H9 (cell line): ENCODE results near the gene PDE8A. TPM values are rescaled to one million over a fixed set of nuclear protein-coding genes. Genes with fewer than 3 reads are reported as not detected.

Source experiments
- DNase-seq: peaks from one replicate; pipeline ENCODE4 v3.0.0-alpha.2; 2017
- H2AFZ ChIP-seq: one replicate; pipeline ENCODE4 v1.6.1; 2013; ENCODE audit warnings: mild to moderate bottlenecking, low read length, control low read depth, moderate library complexity
- H2AK5ac ChIP-seq: 2 replicates; pipeline ENCODE4 v1.6.1; 2013; ENCODE audit warnings: low read length, control low read depth, mixed read lengths; ENCODE audit not compliant: insufficient read length
- H2BK120ac ChIP-seq: one replicate; pipeline ENCODE4 v1.6.1; 2013; ENCODE audit warnings: low read depth, mild to moderate bottlenecking, low read length, control low read depth, inconsistent platforms; ENCODE audit not compliant: poor library complexity, severe bottlenecking
- H2BK12ac ChIP-seq: 2 replicates; pipeline ENCODE4 v1.6.1; 2013; ENCODE audit warnings: low read length, control low read depth, mixed read lengths, low read depth; ENCODE audit not compliant: insufficient read length
- H2BK15ac ChIP-seq: 2 replicates; pipeline ENCODE4 v1.6.1; 2013; ENCODE audit warnings: low read depth, low read length, control low read depth
- H2BK20ac ChIP-seq: one replicate; pipeline ENCODE4 v1.6.1; 2013; ENCODE audit warnings: low read depth, mild to moderate bottlenecking, low read length, control low read depth, inconsistent platforms; ENCODE audit not compliant: poor library complexity, severe bottlenecking
- H2BK5ac ChIP-seq: 2 replicates; pipeline ENCODE4 v1.6.1; 2013; ENCODE audit warnings: low read length, control low read depth, mixed read lengths; ENCODE audit not compliant: insufficient read length
- H3K14ac ChIP-seq: 2 replicates; pipeline ENCODE4 v1.6.1; 2013; ENCODE audit warnings: low read length, control low read depth; ENCODE audit not compliant: insufficient read depth
- H3K18ac ChIP-seq: 2 replicates; pipeline ENCODE4 v1.6.1; 2013; ENCODE audit warnings: low read depth, mild to moderate bottlenecking, mixed read lengths, low read length, control low read depth; ENCODE audit not compliant: insufficient read length
- H3K23ac ChIP-seq: 2 replicates; pipeline ENCODE4 v1.6.1; 2013; ENCODE audit warnings: low read length, control low read depth, mixed read lengths, low read depth; ENCODE audit not compliant: insufficient read length
- H3K23me2 ChIP-seq: 2 replicates; pipeline ENCODE4 v1.6.1; 2013; ENCODE audit warnings: low read depth, mild to moderate bottlenecking, mixed read lengths, low read length, control low read depth; ENCODE audit not compliant: insufficient read length, poor library complexity, severe bottlenecking
- H3K27ac ChIP-seq: 2 replicates; pipeline ENCODE4 v1.5.1; 2013; ENCODE audit warnings: low read length, control low read depth, mixed read lengths, low read depth; ENCODE audit not compliant: insufficient read length
- H3K27me3 ChIP-seq: 2 replicates; pipeline ENCODE4 v1.6.1; 2013; ENCODE audit warnings: low read length, control low read depth, inconsistent platforms; ENCODE audit not compliant: insufficient read depth
- H3K4ac ChIP-seq: 2 replicates; pipeline ENCODE4 v1.6.1; 2013; ENCODE audit warnings: low read depth, mild to moderate bottlenecking, control low read depth, inconsistent platforms, low read length, moderate library complexity
- H3K4me1 ChIP-seq: 2 replicates; pipeline ENCODE4 v1.6.1; 2013; ENCODE audit warnings: low read length, control low read depth, inconsistent platforms; ENCODE audit not compliant: insufficient read depth
- H3K4me2 ChIP-seq: 2 replicates; pipeline ENCODE4 v1.6.1; 2013; ENCODE audit warnings: low read length, control low read depth, mixed read lengths; ENCODE audit not compliant: insufficient read length, insufficient read depth
- H3K56ac ChIP-seq: 2 replicates; pipeline ENCODE4 v1.6.1; 2013; ENCODE audit warnings: low read depth, mild to moderate bottlenecking, mixed read lengths, low read length, control low read depth; ENCODE audit not compliant: insufficient read length
- H3K79me1 ChIP-seq: 2 replicates; pipeline ENCODE4 v1.6.1; 2013; ENCODE audit warnings: low read depth, mild to moderate bottlenecking, moderate library complexity, low read length, control low read depth, inconsistent platforms; ENCODE audit not compliant: insufficient read depth, poor library complexity, severe bottlenecking
- H3K79me2 ChIP-seq: 2 replicates; pipeline ENCODE4 v1.6.1; 2013; ENCODE audit warnings: low read length, control low read depth, inconsistent platforms; ENCODE audit not compliant: insufficient read depth
- H3K9ac ChIP-seq: 2 replicates; pipeline ENCODE4 v1.6.1; 2013; ENCODE audit warnings: low read length, control low read depth, mixed read lengths; ENCODE audit not compliant: insufficient read length; ENCODE audit errors: extremely low read depth
- H3K9me3 ChIP-seq: one replicate; pipeline ENCODE4 v1.6.1; 2013; ENCODE audit warnings: low read depth, low read length, inconsistent platforms; ENCODE audit not compliant: control insufficient read depth
- H3T11ph ChIP-seq: one replicate; pipeline ENCODE4 v1.6.1; 2013; ENCODE audit warnings: mild to moderate bottlenecking, low read length, control low read depth, inconsistent platforms
- H4K20me1 ChIP-seq: one replicate; pipeline ENCODE4 v1.6.1; 2013; ENCODE audit not compliant: control insufficient read depth, insufficient read length, insufficient read depth
- H4K5ac ChIP-seq: 2 replicates; pipeline ENCODE4 v1.6.1; 2013; ENCODE audit warnings: low read depth, mild to moderate bottlenecking, mixed read lengths, low read length, control low read depth; ENCODE audit not compliant: insufficient read length
- H4K8ac ChIP-seq: replicated peaks from 2 replicates; pipeline ENCODE4 v1.6.1; 2013; ENCODE audit warnings: low read length, control low read depth, mixed read lengths, low read depth; ENCODE audit not compliant: insufficient read length
- H4K91ac ChIP-seq: 2 replicates; pipeline ENCODE4 v1.6.1; 2013; ENCODE audit warnings: low read depth, mild to moderate bottlenecking, moderate library complexity, mixed read lengths, low read length, control low read depth; ENCODE audit not compliant: insufficient read length
- H3K27ac Mint-ChIP-seq, 3 experiments: 2 replicates in 2 of 3; 3 replicates in 1 of 3; pipeline ENCODE4 v1.8.0; 2020 to 2021; ENCODE audit warnings: mixed read lengths in 3 of 3, mild to moderate bottlenecking in 1 of 3, moderate library complexity in 1 of 3
- H3K27me3 Mint-ChIP-seq: 2 replicates; pipeline ENCODE4 v1.8.0; 2021; ENCODE audit warnings: low read depth, mild to moderate bottlenecking, moderate library complexity, mixed read lengths
- H3K36me3 Mint-ChIP-seq, 3 experiments: 2 replicates in 2 of 3; 3 replicates in 1 of 3; pipeline ENCODE4 v1.8.0; 2020 to 2021; ENCODE audit warnings: low read depth in 3 of 3, mixed read lengths in 3 of 3; ENCODE audit not compliant: insufficient read depth in 1 of 3
- H3K4me1 Mint-ChIP-seq, 2 experiments: 2 replicates each; pipeline ENCODE4 v1.8.0; 2020; ENCODE audit warnings: mixed read lengths in 2 of 2
- H3K4me3 Mint-ChIP-seq, 2 experiments: 2 replicates in 1 of 2; 3 replicates in 1 of 2; pipeline ENCODE4 v1.8.0; 2020 to 2021; ENCODE audit warnings: mild to moderate bottlenecking in 2 of 2, mixed read lengths in 2 of 2, moderate library complexity in 1 of 2
- H3K9me3 Mint-ChIP-seq, 2 experiments: 2 replicates in 1 of 2; 3 replicates in 1 of 2; pipeline ENCODE4 v1.8.0; 2020; ENCODE audit warnings: mild to moderate bottlenecking in 2 of 2, mixed read lengths in 2 of 2, moderate library complexity in 1 of 2
- WGBS: extraction: QIAGEN DNeasy Blood & Tissue Kit; methylation state at CpG from one replicate; pipeline ENCODE4 v1.1.7; 2013; ENCODE audit warnings: missing lambda C conversion rate, low lambda C conversion rate, mixed read lengths; ENCODE audit not compliant: insufficient read length; ENCODE audit errors: extremely low coverage; 5-methylcytosine and 5-hydroxymethylcytosine counted together
- total RNA-seq: library from RNA; stranded (reverse); gene quantifications from 2 replicates; pipeline ENCODE4 v1.2.1, GENCODE V29; 2021
- TF ChIP-seq, protein P1 (sequence below): fragments of 200-600 bp; sonication (generic); conservative IDR thresholded peaks from 3 replicates; pipeline ENCODE4 v1.8.0; 2021; ENCODE audit warnings: antibody characterized with exemption, mild to moderate bottlenecking

Gene PDE8A
- total RNA-seq, 1 experiment from 2014 or later, result 9.3 TPM

DNA sequence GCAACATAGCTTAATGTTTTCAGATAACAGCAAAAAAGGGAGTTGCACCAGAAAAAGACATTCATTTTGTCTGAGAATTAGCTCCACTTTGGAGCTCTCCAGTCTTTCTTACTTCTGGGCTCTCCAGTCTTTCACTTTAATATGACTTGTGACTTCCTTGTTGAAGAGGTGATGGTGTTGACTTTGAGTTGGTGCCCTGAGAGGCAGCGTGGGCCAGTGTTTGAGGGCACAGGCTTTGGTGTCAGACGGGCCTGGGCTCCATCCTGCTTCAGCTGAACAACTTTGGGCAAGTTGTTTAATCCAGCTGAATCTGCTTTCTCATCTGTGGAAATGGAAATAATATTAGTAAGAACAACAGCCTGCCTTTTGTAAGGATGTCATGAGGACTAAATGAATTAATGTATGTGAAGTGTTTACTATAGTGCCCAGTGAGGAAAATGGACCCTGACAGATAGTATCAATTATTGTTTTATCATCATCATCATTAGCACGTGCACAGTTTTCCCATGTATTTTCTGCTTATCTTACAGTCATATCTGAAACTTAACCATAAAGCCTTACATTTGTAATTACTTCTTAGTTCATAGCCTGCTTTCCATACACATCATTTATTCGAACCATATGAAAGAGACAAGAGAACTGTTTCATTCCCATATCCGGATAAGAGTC, 108.4 kb downstream of the PDE8A start:
- Histone ChIP-seq H3K14ac (no peak overlapping the region), H2BK15ac (no peak overlapping the region), H3K4me2 (no peak overlapping the region), H2BK12ac (no peak overlapping the region), H3K27ac (no peak overlapping the region), H3K23me2 (no peaks in the 10 kb centered on the region), H3T11ph (no peak overlapping the region), H4K91ac (no peak overlapping the region), H2BK20ac (no peak overlapping the region), H4K20me1 (no peaks in the 10 kb centered on the region), H3K4ac (no peak overlapping the region), H3K9ac (no peak overlapping the region), H3K18ac (no peak overlapping the region), H3K4me1 (no peaks in the 10 kb centered on the region), H4K5ac (no peak overlapping the region), H3K9me3 (no peaks in the 10 kb centered on the region), H3K79me1 (no peaks in the 10 kb centered on the region), H2AK5ac (no peak overlapping the region), H4K8ac (no peak overlapping the region), H3K56ac (no peak overlapping the region), H3K79me2 (no peaks in the 10 kb centered on the region), H3K27me3 (no peaks in the 10 kb centered on the region), H2BK120ac (no peak overlapping the region), H2AFZ (no peak overlapping the region), H3K23ac (no peak overlapping the region), H2BK5ac (no peak overlapping the region)
- H3K27ac Mint-ChIP-seq, result peak overlapping the region in 1 of 3 experiments; percentile 76; a peak in 2 of 7 replicates
- peaks cover 2 to 16% of the 10 kb centered on the region in 2 experiments for H3K4me1 Mint-ChIP-seq
- no peaks in the 10 kb centered on the region for H3K27me3 Mint-ChIP-seq
- TF ChIP-seq, protein P1, sequence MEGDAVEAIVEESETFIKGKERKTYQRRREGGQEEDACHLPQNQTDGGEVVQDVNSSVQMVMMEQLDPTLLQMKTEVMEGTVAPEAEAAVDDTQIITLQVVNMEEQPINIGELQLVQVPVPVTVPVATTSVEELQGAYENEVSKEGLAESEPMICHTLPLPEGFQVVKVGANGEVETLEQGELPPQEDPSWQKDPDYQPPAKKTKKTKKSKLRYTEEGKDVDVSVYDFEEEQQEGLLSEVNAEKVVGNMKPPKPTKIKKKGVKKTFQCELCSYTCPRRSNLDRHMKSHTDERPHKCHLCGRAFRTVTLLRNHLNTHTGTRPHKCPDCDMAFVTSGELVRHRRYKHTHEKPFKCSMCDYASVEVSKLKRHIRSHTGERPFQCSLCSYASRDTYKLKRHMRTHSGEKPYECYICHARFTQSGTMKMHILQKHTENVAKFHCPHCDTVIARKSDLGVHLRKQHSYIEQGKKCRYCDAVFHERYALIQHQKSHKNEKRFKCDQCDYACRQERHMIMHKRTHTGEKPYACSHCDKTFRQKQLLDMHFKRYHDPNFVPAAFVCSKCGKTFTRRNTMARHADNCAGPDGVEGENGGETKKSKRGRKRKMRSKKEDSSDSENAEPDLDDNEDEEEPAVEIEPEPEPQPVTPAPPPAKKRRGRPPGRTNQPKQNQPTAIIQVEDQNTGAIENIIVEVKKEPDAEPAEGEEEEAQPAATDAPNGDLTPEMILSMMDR, result no peak
- H3K9me3 Mint-ChIP-seq, result peaks cover 0 to 5% of the 10 kb centered on the region in 2 experiments; a peak in 1 of 5 replicates
- no CpG with 5 or more reads among the region's 5 CpGs for WGBS
- H3K4me3 Mint-ChIP-seq, result no peak overlapping the region
- no peak for DNase-seq
- H3K36me3 Mint-ChIP-seq, result peaks cover 6 to 10% (median 8%) of the 10 kb centered on the region in 3 experiments; a peak in 6 of 7 replicates
